Activated CD4-positive, alpha-beta T cell treated with anti-CD3 and anti-CD28 coated beads, Interleukin-2, amount 50 U/mL, for 48 hours (primary cell): ENCODE measurements around the gene CTSG.
A peak's percentile ranks its signal among the peaks of the same experiment; 100 is the strongest.
"Not testable (repeated sequence)": the region's sequence is repeated elsewhere in the genome, so short reads cannot be mapped to it uniquely, and the experiment has no call there.

ENCODE experiments used
- DNase-seq, 2 experiments: peaks; one replicate each; pipeline ENCODE4 v3.0.0-alpha.2; 2020

Gene CTSG

GRCh38 chr14:24576182-24576581 lies at the start of gene CTSG:
Gene CTSG (minus strand): TSS chr14:24576250. CDS start chr14:24576223, 27 bp downstream.
- DNase-seq = no peak

- no peak for DNase-seq
Observed at GRCh38 chr14:24613747-24614146, 37.7 kb upstream of the CTSG start.

- no peak for DNase-seq
Observed at GRCh38 chr14:24613241-24613640, 37.2 kb upstream of the CTSG start.

GRCh38 chr14:24612196-24612595 lies 36.1 kb upstream of the CTSG start:
- no peak for DNase-seq

- no peak for DNase-seq
Observed at GRCh38 chr14:24609655-24610344, 33.8 kb upstream of the CTSG start, which contains the start of gene GZMH. Gene GZMH (minus strand): TSS chr14:24609685. CDS start chr14:24609613, 72 bp downstream.

GRCh38 chr14:24607635-24608514 lies 31.8 kb upstream of the CTSG start:
- no peak for DNase-seq

- DNase-seq = no peak
Observed at GRCh38 chr14:24607081-24607480, 31.0 kb upstream of the CTSG start.

GRCh38 chr14:24606297-24606696 lies 30.2 kb upstream of the CTSG start:
- no peak for DNase-seq

GRCh38 chr14:24605435-24606190 lies 29.6 kb upstream of the CTSG start:
- peak; percentile 72 to 79 for DNase-seq

- no peak for DNase-seq
Observed at GRCh38 chr14:24597403-24597802, 21.4 kb upstream of the CTSG start.

GRCh38 chr14:24595073-24595808 lies 19.2 kb upstream of the CTSG start:
- DNase-seq = no peak

- not testable (repeated sequence) for DNase-seq
Observed at GRCh38 chr14:24591004-24591403, 15.0 kb upstream of the CTSG start.

GRCh38 chr14:24584402-24584801 lies 8.4 kb upstream of the CTSG start:
- DNase-seq = not testable (repeated sequence)

- no peak for DNase-seq
Observed at GRCh38 chr14:24578558-24578957, 2.5 kb upstream of the CTSG start.

- no peak for DNase-seq
Observed at GRCh38 chr14:24576771-24577170, 721 bp upstream of the CTSG start.

- no peak for DNase-seq
Observed at GRCh38 chr14:24574206-24574774, 1.8 kb downstream of the CTSG start.

- no peak for DNase-seq
Observed at GRCh38 chr14:24566318-24566717, 9.7 kb downstream of the CTSG start.

GRCh38 chr14:24565766-24566165 lies 10.3 kb downstream of the CTSG start:
- no peak for DNase-seq

- no peak for DNase-seq
Observed at GRCh38 chr14:24563505-24563904, 12.5 kb downstream of the CTSG start.

- no peak for DNase-seq
Observed at GRCh38 chr14:24556756-24557155, 19.3 kb downstream of the CTSG start.

- not testable (repeated sequence) for DNase-seq
Observed at GRCh38 chr14:24549064-24549463, 27.0 kb downstream of the CTSG start.

GRCh38 chr14:24542346-24542936 lies 33.6 kb downstream of the CTSG start:
- no peak for DNase-seq
